ENCODE data around the gene HS2ST1. TPM values are rescaled to one million over a fixed set of nuclear protein-coding genes. Genes with fewer than 3 reads are reported as not detected.
A peak's percentile ranks its signal among the peaks of the same experiment; 100 is the strongest.

HS2ST1 gene
- total RNA-seq, 1 experiment from 2014 or later = 18.7 TPM

DNA sequence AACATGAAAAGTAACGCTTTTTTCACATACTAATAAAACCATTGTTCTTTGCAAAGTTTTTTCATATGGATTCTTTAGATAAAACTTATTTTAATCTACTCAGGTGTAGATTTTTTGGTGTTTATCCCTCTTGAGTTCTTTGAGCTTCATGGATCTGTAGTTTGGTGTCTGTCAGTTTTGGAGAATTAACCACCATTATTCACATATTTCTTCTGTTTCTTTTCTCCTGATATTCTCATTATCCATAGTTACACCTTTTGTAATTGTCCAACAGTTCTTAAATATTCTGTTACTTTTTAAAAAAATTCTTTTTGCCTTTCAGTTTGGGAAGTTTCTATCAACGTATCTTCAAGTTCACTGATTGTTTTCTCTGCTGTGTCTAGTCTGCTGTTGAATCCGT is 18.6 kb downstream of the HS2ST1 start:
- Histone ChIP-seq H3K9ac (ENCODE audit: low read length) (no peak overlapping the region), H3K27ac (ENCODE audit: low read length) (no peak overlapping the region)

DNA sequence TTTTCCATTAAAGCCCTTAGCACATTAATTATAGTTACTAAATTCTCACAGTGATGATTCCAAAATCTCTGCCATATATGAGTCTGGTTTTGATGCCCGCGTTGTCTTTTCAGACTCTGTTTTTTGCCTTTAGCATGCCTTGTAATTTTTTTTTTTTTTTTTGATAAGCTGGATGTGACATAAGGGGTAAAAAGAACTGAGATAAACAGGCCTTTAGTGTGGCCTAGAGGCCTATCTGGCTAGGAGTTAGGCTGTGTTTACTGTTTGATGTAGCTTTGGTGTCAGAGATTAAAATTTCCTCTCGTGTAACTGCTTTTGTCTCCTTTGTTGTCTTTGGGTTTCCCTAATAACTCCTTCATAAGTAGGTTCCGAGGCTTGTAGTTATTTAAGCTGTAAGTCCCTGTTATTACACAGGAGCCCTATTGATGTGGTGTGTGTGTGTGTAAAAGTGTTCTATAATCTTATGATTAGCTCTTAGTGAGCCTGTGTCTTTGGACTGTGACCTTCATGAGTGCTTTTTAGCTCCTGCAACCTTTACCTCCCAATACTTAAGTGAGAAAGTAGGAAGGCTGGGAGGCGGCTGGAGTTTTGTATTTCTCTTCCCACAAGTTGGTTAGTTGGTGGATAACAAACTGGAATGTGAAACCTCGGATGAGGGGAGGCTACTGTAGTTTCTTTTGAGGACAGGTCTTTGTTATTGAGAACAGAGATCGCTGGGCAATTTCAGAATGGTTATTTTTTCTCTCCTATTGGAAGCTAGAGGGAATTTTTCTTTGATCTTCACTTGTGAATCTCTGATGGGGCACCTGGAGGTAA is 19.3 kb downstream of the HS2ST1 start:
- Histone ChIP-seq H3K4me2 (ENCODE audit: low read depth, low read length, poor library complexity, severe bottlenecking) (no peak overlapping the region), H3K79me2 (ENCODE audit: low read length) (peaks cover 83% of the 10 kb centered on the region), H3K9me2 (replicated peaks; ENCODE audit: insufficient read depth, low read length) (no peaks in the 10 kb centered on the region), H3K36me3 (ENCODE audit: insufficient read depth, low read length) (no peaks in the 10 kb centered on the region), H2AFZ (ENCODE audit: low read length) (no peak overlapping the region), H3K9me3 (ENCODE audit: low read length) (no peaks in the 10 kb centered on the region), H3K27me3 (ENCODE audit: low read length) (no peaks in the 10 kb centered on the region), H3K4me3 (ENCODE audit: low read length) (no peak overlapping the region), H3K27ac (ENCODE audit: low read length) (no peak overlapping the region), H3K9ac (ENCODE audit: low read length) (no peak overlapping the region), H4K20me1 (ENCODE audit: insufficient read depth, low read depth, low read length) (peaks cover 40% of the 10 kb centered on the region), H3K4me1 (ENCODE audit: low read length) (peaks cover 31% of the 10 kb centered on the region)
- no peak for DNase-seq

More for the DNA sequence above, 18.6 kb downstream of the HS2ST1 start:
- H3K79me2 ChIP-seq (ENCODE audit: low read length) = peaks cover 81% of the 10 kb centered on the region
- H3K9me3 ChIP-seq (ENCODE audit: low read length) = no peaks in the 10 kb centered on the region
- H3K9me2 ChIP-seq (replicated peaks; ENCODE audit: insufficient read depth, low read length) = no peaks in the 10 kb centered on the region
- H3K4me2 ChIP-seq (ENCODE audit: low read depth, low read length, poor library complexity, severe bottlenecking) = no peak overlapping the region
- no peaks in the 10 kb centered on the region for H3K36me3 ChIP-seq (ENCODE audit: insufficient read depth, low read length)
- H4K20me1 ChIP-seq (ENCODE audit: insufficient read depth, low read depth, low read length) = peaks cover 42% of the 10 kb centered on the region
- no peaks in the 10 kb centered on the region for H3K27me3 ChIP-seq (ENCODE audit: low read length)
- no peak for DNase-seq
- H2AFZ ChIP-seq (ENCODE audit: low read length) = no peak overlapping the region
- peaks cover 24% of the 10 kb centered on the region for H3K4me1 ChIP-seq (ENCODE audit: low read length)
- no peak overlapping the region for H3K4me3 ChIP-seq (ENCODE audit: low read length)

DNA sequence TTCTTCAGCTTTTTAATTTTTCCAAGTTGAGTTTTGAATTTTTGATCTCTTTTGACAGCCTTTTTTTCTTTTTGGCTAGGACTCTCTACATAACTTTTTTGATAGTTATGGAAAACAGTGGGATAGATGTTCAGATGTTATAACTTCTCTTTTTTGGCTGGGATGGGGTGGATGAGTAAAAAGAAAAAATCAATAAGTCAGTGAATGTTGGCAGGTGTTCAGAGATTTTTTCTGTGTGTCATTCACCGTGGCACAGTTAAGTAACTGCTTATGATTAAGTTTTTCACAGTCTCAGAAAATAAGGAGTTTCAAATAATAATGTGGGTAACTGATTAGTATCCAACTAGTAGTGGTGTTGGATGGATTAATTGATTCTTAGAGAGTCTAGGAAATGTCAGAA is 24.0 kb downstream of the HS2ST1 start:
- no peak overlapping the region for H3K4me3 ChIP-seq (ENCODE audit: low read length)
- no peaks in the 10 kb centered on the region for H3K27me3 ChIP-seq (ENCODE audit: low read length)
- no peak overlapping the region for H3K9ac ChIP-seq (ENCODE audit: low read length)
- no peak overlapping the region for H2AFZ ChIP-seq (ENCODE audit: low read length)
- peaks cover 26% of the 10 kb centered on the region; the same call in 1 of the 2 replicates for H4K20me1 ChIP-seq (ENCODE audit: insufficient read depth, low read depth, low read length)
- peaks cover 30% of the 10 kb centered on the region for H3K4me1 ChIP-seq (ENCODE audit: low read length)
- peaks cover 85% of the 10 kb centered on the region for H3K79me2 ChIP-seq (ENCODE audit: low read length)
- no peaks in the 10 kb centered on the region for H3K9me3 ChIP-seq (ENCODE audit: low read length)
- H3K27ac ChIP-seq (ENCODE audit: low read length) = no peak overlapping the region
- H3K9me2 ChIP-seq (replicated peaks; ENCODE audit: insufficient read depth, low read length) = no peaks in the 10 kb centered on the region
- H3K36me3 ChIP-seq (ENCODE audit: insufficient read depth, low read length) = no peaks in the 10 kb centered on the region
- no peak for DNase-seq
- H3K4me2 ChIP-seq (ENCODE audit: low read depth, low read length, poor library complexity, severe bottlenecking) = peak overlapping the region; percentile 12

DNA sequence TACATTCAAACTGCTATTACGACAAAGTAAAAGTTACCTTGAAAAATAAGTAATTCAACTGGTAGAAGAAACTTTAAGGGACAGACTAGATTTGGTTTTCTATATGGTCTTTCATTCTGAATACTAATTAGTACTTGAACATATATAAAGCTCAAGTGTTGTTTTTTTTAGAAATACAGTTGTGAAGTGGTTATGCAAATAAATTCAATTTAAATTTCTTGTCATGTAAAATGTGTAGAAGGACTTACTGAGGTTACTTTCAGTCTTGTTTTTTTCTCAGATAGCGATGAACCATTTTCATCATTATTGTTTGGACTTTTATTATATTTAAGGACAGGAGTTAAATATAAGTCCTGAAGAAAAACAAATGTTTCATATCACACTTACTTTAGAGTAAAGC is 24.4 kb downstream of the HS2ST1 start:
- no peak overlapping the region for H3K9ac ChIP-seq (ENCODE audit: low read length)
- peaks cover 82% of the 10 kb centered on the region for H3K79me2 ChIP-seq (ENCODE audit: low read length)
- no peaks in the 10 kb centered on the region for H3K36me3 ChIP-seq (ENCODE audit: insufficient read depth, low read length)
- no peaks in the 10 kb centered on the region for H3K27me3 ChIP-seq (ENCODE audit: low read length)
- no peak overlapping the region for H3K27ac ChIP-seq (ENCODE audit: low read length)
- peaks cover 22% of the 10 kb centered on the region; the same call in 1 of the 2 replicates for H4K20me1 ChIP-seq (ENCODE audit: insufficient read depth, low read depth, low read length)
- H2AFZ ChIP-seq (ENCODE audit: low read length) = no peak overlapping the region
- H3K9me2 ChIP-seq (replicated peaks; ENCODE audit: insufficient read depth, low read length) = no peaks in the 10 kb centered on the region
- peak overlapping the region; percentile 12 for H3K4me2 ChIP-seq (ENCODE audit: low read depth, low read length, poor library complexity, severe bottlenecking)
- no peaks in the 10 kb centered on the region for H3K9me3 ChIP-seq (ENCODE audit: low read length)
- H3K4me3 ChIP-seq (ENCODE audit: low read length) = no peak overlapping the region
- no peak for DNase-seq
- H3K4me1 ChIP-seq (ENCODE audit: low read length) = peaks cover 26% of the 10 kb centered on the region

DNA sequence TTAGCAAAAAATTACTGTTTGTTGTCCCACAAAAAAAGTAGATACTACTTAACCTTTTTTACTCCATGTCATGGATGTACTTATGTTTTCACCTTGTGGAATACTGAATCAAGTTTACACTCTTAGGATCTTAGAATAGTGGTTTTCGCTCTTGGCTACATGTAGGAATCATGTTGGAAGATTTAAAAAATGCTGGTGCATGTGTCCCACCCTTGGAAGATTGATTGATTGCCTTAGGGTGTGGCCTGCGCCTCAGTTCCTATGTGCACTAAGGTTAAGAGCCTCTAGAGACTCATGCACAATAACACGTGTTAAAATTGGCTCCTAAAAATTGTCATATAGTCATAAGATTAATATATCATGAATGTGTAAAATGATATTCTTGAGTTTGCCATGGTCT is 25.0 kb downstream of the HS2ST1 start:
- H3K79me2 ChIP-seq (ENCODE audit: low read length) = peaks cover 82% of the 10 kb centered on the region
- peaks cover 24% of the 10 kb centered on the region for H3K4me1 ChIP-seq (ENCODE audit: low read length)
- no peak overlapping the region for H3K27ac ChIP-seq (ENCODE audit: low read length)
- no peaks in the 10 kb centered on the region for H3K27me3 ChIP-seq (ENCODE audit: low read length)
- no peak overlapping the region for H3K9ac ChIP-seq (ENCODE audit: low read length)
- no peak for DNase-seq
- no peak overlapping the region for H3K4me3 ChIP-seq (ENCODE audit: low read length)
- H4K20me1 ChIP-seq (ENCODE audit: insufficient read depth, low read depth, low read length) = peaks cover 17% of the 10 kb centered on the region; the same call in 1 of the 2 replicates
- no peaks in the 10 kb centered on the region for H3K9me3 ChIP-seq (ENCODE audit: low read length)
- no peak overlapping the region for H3K4me2 ChIP-seq (ENCODE audit: low read depth, low read length, poor library complexity, severe bottlenecking)
- no peaks in the 10 kb centered on the region for H3K9me2 ChIP-seq (replicated peaks; ENCODE audit: insufficient read depth, low read length)
- no peak overlapping the region for H2AFZ ChIP-seq (ENCODE audit: low read length)
- no peaks in the 10 kb centered on the region for H3K36me3 ChIP-seq (ENCODE audit: insufficient read depth, low read length)

DNA sequence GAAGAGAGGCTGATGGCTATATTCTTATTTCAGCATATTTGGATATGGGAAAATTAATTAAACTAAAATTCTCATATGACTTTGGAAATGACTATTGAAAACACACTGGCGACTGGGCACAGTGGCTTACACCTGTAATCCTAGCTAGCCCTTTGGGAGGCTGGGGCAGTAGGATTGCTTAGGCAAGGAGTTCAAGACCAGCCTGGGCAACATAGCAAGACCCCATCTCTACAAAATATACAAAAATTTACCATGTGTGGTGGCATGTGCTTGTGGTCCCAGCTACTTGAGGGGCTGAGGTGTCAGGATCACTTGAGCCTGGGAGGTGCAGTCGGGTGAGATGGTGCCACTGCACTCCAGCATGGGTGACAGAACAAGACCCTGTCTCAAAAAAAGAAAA is 26.2 kb downstream of the HS2ST1 start:
- H3K79me2 ChIP-seq (ENCODE audit: low read length) = peaks cover 83% of the 10 kb centered on the region

DNA sequence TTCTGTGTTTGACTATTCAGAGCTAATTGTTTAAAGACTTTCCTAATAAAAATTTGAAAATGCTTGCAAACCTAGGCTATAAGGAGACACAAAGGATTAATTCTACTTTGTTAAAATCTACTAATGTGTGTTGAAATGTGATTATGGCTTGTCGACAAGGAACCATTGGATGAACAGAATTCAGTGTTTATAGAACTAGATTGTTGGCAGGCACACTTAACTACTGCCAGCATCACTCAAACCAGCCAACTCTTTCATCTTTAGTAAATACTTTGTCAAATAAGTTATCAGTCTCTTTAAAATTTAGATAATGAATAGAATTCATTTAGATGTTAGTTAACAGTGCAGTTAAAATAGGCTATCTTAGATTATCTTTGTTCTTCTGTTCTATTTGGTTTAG is 27.6 kb downstream of the HS2ST1 start:
- Histone ChIP-seq H3K36me3 (ENCODE audit: insufficient read depth, low read length) (no peaks in the 10 kb centered on the region), H4K20me1 (ENCODE audit: insufficient read depth, low read depth, low read length) (peaks cover 14% of the 10 kb centered on the region; the same call in 1 of the 2 replicates), H3K79me2 (ENCODE audit: low read length) (peaks cover 81% of the 10 kb centered on the region), H3K27ac (ENCODE audit: low read length) (no peak overlapping the region), H3K4me3 (ENCODE audit: low read length) (no peak overlapping the region), H3K4me2 (ENCODE audit: low read depth, low read length, poor library complexity, severe bottlenecking) (no peak overlapping the region), H3K9ac (ENCODE audit: low read length) (no peak overlapping the region), H3K9me3 (ENCODE audit: low read length) (no peaks in the 10 kb centered on the region), H3K4me1 (ENCODE audit: low read length) (peaks cover 21% of the 10 kb centered on the region), H3K27me3 (ENCODE audit: low read length) (no peaks in the 10 kb centered on the region), H2AFZ (ENCODE audit: low read length) (no peak overlapping the region), H3K9me2 (replicated peaks; ENCODE audit: insufficient read depth, low read length) (no peaks in the 10 kb centered on the region)
- no peak for DNase-seq

More for the DNA sequence above, 26.2 kb downstream of the HS2ST1 start:
- peaks cover 13% of the 10 kb centered on the region; the same call in 1 of the 2 replicates for H4K20me1 ChIP-seq (ENCODE audit: insufficient read depth, low read depth, low read length)
- no peak for DNase-seq
- H3K4me3 ChIP-seq (ENCODE audit: low read length) = no peak overlapping the region
- H3K4me2 ChIP-seq (ENCODE audit: low read depth, low read length, poor library complexity, severe bottlenecking) = no peak overlapping the region
- no peak overlapping the region for H2AFZ ChIP-seq (ENCODE audit: low read length)
- no peaks in the 10 kb centered on the region for H3K27me3 ChIP-seq (ENCODE audit: low read length)
- H3K9me3 ChIP-seq (ENCODE audit: low read length) = no peaks in the 10 kb centered on the region
- no peak overlapping the region for H3K27ac ChIP-seq (ENCODE audit: low read length)
- H3K36me3 ChIP-seq (ENCODE audit: insufficient read depth, low read length) = no peaks in the 10 kb centered on the region
- peaks cover 21% of the 10 kb centered on the region for H3K4me1 ChIP-seq (ENCODE audit: low read length)
- no peak overlapping the region for H3K9ac ChIP-seq (ENCODE audit: low read length)
- no peaks in the 10 kb centered on the region for H3K9me2 ChIP-seq (replicated peaks; ENCODE audit: insufficient read depth, low read length)

DNA sequence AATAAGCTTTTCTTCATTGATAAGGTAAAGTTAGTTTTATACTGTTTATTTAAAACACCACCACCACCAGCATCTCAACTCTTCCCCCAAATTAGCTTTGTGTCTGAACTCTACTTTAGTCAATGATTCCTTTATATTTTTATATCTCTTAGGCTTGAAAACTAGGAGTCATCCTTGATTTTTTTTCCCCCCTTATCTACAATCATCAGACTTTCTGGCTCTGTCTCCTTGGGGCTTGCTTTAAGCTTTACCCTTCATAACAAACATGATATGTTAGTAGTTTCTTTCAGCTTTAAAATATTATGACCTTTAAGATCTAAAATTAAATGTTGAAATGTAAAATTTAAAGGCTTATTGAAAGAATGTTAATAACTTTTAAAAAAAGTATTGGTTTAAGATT is 28.3 kb downstream of the HS2ST1 start:
- Histone ChIP-seq H3K4me3 (ENCODE audit: low read length) (no peak overlapping the region), H3K4me1 (ENCODE audit: low read length) (peaks cover 21% of the 10 kb centered on the region), H3K9me3 (ENCODE audit: low read length) (no peaks in the 10 kb centered on the region), H3K9ac (ENCODE audit: low read length) (no peak overlapping the region), H3K27me3 (ENCODE audit: low read length) (no peaks in the 10 kb centered on the region), H3K4me2 (ENCODE audit: low read depth, low read length, poor library complexity, severe bottlenecking) (no peak overlapping the region), H3K79me2 (ENCODE audit: low read length) (peaks cover 83% of the 10 kb centered on the region), H3K36me3 (ENCODE audit: insufficient read depth, low read length) (no peaks in the 10 kb centered on the region), H3K27ac (ENCODE audit: low read length) (no peak overlapping the region), H2AFZ (ENCODE audit: low read length) (no peak overlapping the region), H4K20me1 (ENCODE audit: insufficient read depth, low read depth, low read length) (peaks cover 17% of the 10 kb centered on the region; the same call in 1 of the 2 replicates), H3K9me2 (replicated peaks; ENCODE audit: insufficient read depth, low read length) (no peaks in the 10 kb centered on the region)
- DNase-seq = no peak

Measured in Karpas-422 (cell line).